ENCODE results near the gene CATSPER4. TPM values are rescaled to one million over a fixed set of nuclear protein-coding genes. Genes with fewer than 3 reads are reported as not detected.

CATSPER4 gene
- total and polyA plus RNA-seq, 2 of the 13 experiments (the other 11 are each of a cell fraction or from before 2014, with no cell fraction given) = not detected

GRCh38 chr1:26175346-26175745 lies 15.1 kb upstream of the CATSPER4 start:
- 42% methylated on average over 8 of the region's 8 CpGs for WGBS (ENCODE audit: low lambda C conversion rate)
- ATAC-seq = no peak
- no peak for FAIRE-seq
- in situ Hi-C loops (cut with HindIII; ENCODE audit: extremely low pct_ligation_motif_present, low pct_unique_long_range_greater_than_20kb) (no loop called here), intact Hi-C loops (cut with micrococcal nuclease; ENCODE audit: unreplicated experiment) (no loop called here)
- H3K4me1 ChIP-seq (ENCODE audit: insufficient read depth, low read length) = peaks cover 35% of the 10 kb centered on the region
- no TSS peak for BruUV-seq (replicated peaks)
- H2AFZ ChIP-seq (ENCODE audit: low read length) = no peak overlapping the region
- no peak for DNase-seq (ENCODE audit: low spot score)
- no peaks in the 10 kb centered on the region for H4K20me1 ChIP-seq (ENCODE audit: insufficient read depth, low read length)
- H3K9ac ChIP-seq (ENCODE audit: insufficient read depth, low read depth, low read length) = no peak overlapping the region
- TF ChIP-seq ATF6 (CRISPR knock-in tag; conservative IDR thresholded peaks at IDR 0.05) (no peak), THAP11 (CRISPR knock-in tag; IDR thresholded peaks at IDR 0.05) (no peak), FOXO4 (CRISPR knock-in tag; conservative IDR thresholded peaks at IDR 0.05) (no peak), YY1 (IDR thresholded peaks at IDR 0.05; ENCODE audit: insufficient read depth, insufficient replicate concordance, low read depth, low read length) (no peak), GMEB2 (CRISPR knock-in tag; IDR thresholded peaks at IDR 0.05; ENCODE audit: low read depth) (no peak), ZNF597 (CRISPR knock-in tag; IDR thresholded peaks at IDR 0.05) (no peak), ZNF816 (CRISPR knock-in tag; IDR thresholded peaks at IDR 0.05; ENCODE audit: borderline replicate concordance) (no peak), ZNF615 (CRISPR knock-in tag; IDR thresholded peaks at IDR 0.05; ENCODE audit: borderline replicate concordance) (no peak), GLI4 (CRISPR knock-in tag; IDR thresholded peaks at IDR 0.05; ENCODE audit: borderline replicate concordance) (no peak), ZSCAN25 (CRISPR knock-in tag; IDR thresholded peaks at IDR 0.05) (no peak), MTA1 (CRISPR knock-in tag; IDR thresholded peaks at IDR 0.05; ENCODE audit: borderline replicate concordance) (no peak), EEA1 (CRISPR knock-in tag; IDR thresholded peaks at IDR 0.05; ENCODE audit: borderline replicate concordance) (no peak), ZBTB26 (CRISPR knock-in tag; IDR thresholded peaks at IDR 0.05; ENCODE audit: borderline replicate concordance) (no peak), BRCA1 (CRISPR knock-in tag; IDR thresholded peaks at IDR 0.05) (no peak), ZNF672 (CRISPR knock-in tag; IDR thresholded peaks at IDR 0.05) (no peak)
- H3K27me3 ChIP-seq (ENCODE audit: control insufficient read depth in 1 of 2, insufficient read depth in 2 of 2, low read length in 2 of 2) = no peaks in the 10 kb centered on the region; a peak in 1 of 5 replicates
- ChIA-PET POLR2A (interaction anchor here (1.2 kb wide), 1 partner anchor 257 kb away, joined by 4 read pairs; the partner anchor contains the start of gene DHDDS), CTCF (ENCODE audit: low intra/inter-chr PET ratio, low total read pairs) (no interaction called here)
- H3K9me3 ChIP-seq (ENCODE audit: low read length) = no peaks in the 10 kb centered on the region
- H3K36me3 ChIP-seq (replicated peaks in 1 of 2; ENCODE audit: control insufficient read depth in 1 of 2, insufficient read depth in 2 of 2, low read length in 2 of 2) = no peaks in the 10 kb centered on the region
- H3K4me3 ChIP-seq (replicated peaks in 1 of 3; ENCODE audit: insufficient read depth in 1 of 3, low read depth in 2 of 3, low read length in 3 of 3) = no peak overlapping the region
- peaks cover 3% of the 10 kb centered on the region for H3K79me2 ChIP-seq (ENCODE audit: insufficient read depth, low read length)
- no peak overlapping the region for H3K4me2 ChIP-seq (ENCODE audit: low read depth, low read length)
- no peak overlapping the region for H3K27ac ChIP-seq (ENCODE audit: extremely low read length, insufficient read depth, low read length)
